Dermis blood vessel endothelial cell (primary cell): ENCODE data around the gene CFAP126. TPM values are rescaled to one million over a fixed set of nuclear protein-coding genes. Genes with fewer than 3 reads are reported as not detected.
"Not testable (repeated sequence)": the region's sequence is repeated elsewhere in the genome, so short reads cannot be mapped to it uniquely, and the experiment has no call there.

Experiments
- DNase-seq: peaks from one replicate; pipeline ENCODE4 v3.0.0; 2010
- total RNA-seq: library from RNA; depleted of rRNA; stranded (reverse); fragments of >200 nt; gene quantifications from 2 replicates; pipeline ENCODE4 v1.2.3, GENCODE V29; 2014

Gene CFAP126
- total RNA-seq, 1 donor from 2014 or later = not detected

- DNase-seq = no peak
These were observed 11.4 kb upstream of the CFAP126 start for GRCh38 chr1:161379071-161379470.

- no peak for DNase-seq
These were observed 10.3 kb upstream of the CFAP126 start for GRCh38 chr1:161378014-161378413.

GRCh38 chr1:161374373-161374772, 6.7 kb upstream of the CFAP126 start:
- peak; percentile 56 for DNase-seq

GRCh38 chr1:161373442-161373841, 5.8 kb upstream of the CFAP126 start:
- no peak for DNase-seq

GRCh38 chr1:161365207-161365606, 2.5 kb downstream of the CFAP126 start:
- DNase-seq = no peak

- no peak for DNase-seq
These were observed 3.3 kb downstream of the CFAP126 start for GRCh38 chr1:161364332-161364731.

GRCh38 chr1:161359291-161359690, 8.4 kb downstream of the CFAP126 start:
- peak; percentile 48 for DNase-seq

GRCh38 chr1:161357073-161357472, 10.6 kb downstream of the CFAP126 start:
- no peak for DNase-seq

- DNase-seq = no peak
These were observed 16.2 kb downstream of the CFAP126 start for GRCh38 chr1:161351482-161351881.

- no peak for DNase-seq
These were observed 17.0 kb downstream of the CFAP126 start for GRCh38 chr1:161350671-161351070.

- DNase-seq = no peak
These were observed 24.9 kb downstream of the CFAP126 start for GRCh38 chr1:161342821-161343220.

- DNase-seq = no peak
These were observed 25.5 kb downstream of the CFAP126 start for GRCh38 chr1:161342177-161342576.

GRCh38 chr1:161335796-161336195, 31.9 kb downstream of the CFAP126 start:
- DNase-seq = no peak

GRCh38 chr1:161333166-161333565, 34.5 kb downstream of the CFAP126 start:
- DNase-seq = no peak

- no peak for DNase-seq
These were observed 37.3 kb downstream of the CFAP126 start for GRCh38 chr1:161330346-161330745.

GRCh38 chr1:161324020-161324419, 43.7 kb downstream of the CFAP126 start:
- no peak for DNase-seq

- not testable (repeated sequence) for DNase-seq
These were observed 51.6 kb downstream of the CFAP126 start for GRCh38 chr1:161315841-161316674.

Other genes with a start within 250 kb of the CFAP126 start
- 30.2 and 42.7 TPM in 2 replicates for gene PFDN2, start 249.8 kb downstream of the CFAP126 start, total RNA-seq
- gene NIT1, start 249.8 kb downstream of the CFAP126 start, total RNA-seq = 11.6 and 17.5 TPM in 2 replicates
- gene DEDD, start 235.2 kb downstream of the CFAP126 start, total RNA-seq = 39.1 and 64.8 TPM in 2 replicates
- gene UFC1, start 213.9 kb downstream of the CFAP126 start, total RNA-seq = 119 and 134 TPM in 2 replicates
- gene USP21, start 208.4 kb downstream of the CFAP126 start, total RNA-seq = 5.4 and 12.8 TPM in 2 replicates
- 14.9 and 18.0 TPM in 2 replicates for gene PPOX, start 201.4 kb downstream of the CFAP126 start, total RNA-seq
- 24.8 and 44.1 TPM in 2 replicates for gene B4GALT3, start 190.4 kb downstream of the CFAP126 start, total RNA-seq
- 19.7 and 38.9 TPM in 2 replicates for gene ADAMTS4, start 168.8 kb downstream of the CFAP126 start, total RNA-seq
- 154 and 208 TPM in 2 replicates for gene NDUFS2, start 165.5 kb downstream of the CFAP126 start, total RNA-seq
- 0.19 TPM in 1 of 2 replicates, not detected in the other for gene FCER1G, start 152.6 kb downstream of the CFAP126 start, total RNA-seq
- not detected in 2 replicates for gene APOA2, start 144.2 kb downstream of the CFAP126 start, total RNA-seq
- gene TOMM40L, start 141.8 kb downstream of the CFAP126 start, total RNA-seq = 14.8 and 23.6 TPM in 2 replicates
- gene NR1I3, start 129.7 kb downstream of the CFAP126 start, total RNA-seq = not detected in 2 replicates
- not detected in 2 replicates for gene PCP4L1, start 109.1 kb downstream of the CFAP126 start, total RNA-seq
- 0.68 and 1.0 TPM in 2 replicates for gene MPZ, start 57.9 kb downstream of the CFAP126 start, total RNA-seq
- 20.1 and 34.2 TPM in 2 replicates for gene SDHC, start 53.5 kb downstream of the CFAP126 start, total RNA-seq
- gene FCGR2A, start 137.6 kb upstream of the CFAP126 start, total RNA-seq = 0.37 and 0.85 TPM in 2 replicates
- 0.17 and 0.42 TPM in 2 replicates for gene HSPA6, start 156.7 kb upstream of the CFAP126 start, total RNA-seq
- not detected in 2 replicates for gene FCGR3A, start 181.9 kb upstream of the CFAP126 start, total RNA-seq